Keratinocyte (primary cell): Measurements from ENCODE around the gene TGFBI. TPM values are rescaled to one million over a fixed set of nuclear protein-coding genes. Genes with fewer than 3 reads are reported as not detected.

Experiments used
- DNase-seq: peaks from one replicate; pipeline ENCODE4 v3.0.0-alpha.2; 2011; ENCODE audit warnings: low read depth, missing footprints, low spot score
- FAIRE-seq: peaks from 2 replicates; lab custom pipeline; 2011; peaks lifted over from hg19 to GRCh38; lab: Jason Lieb, UNC
- H2AFZ ChIP-seq: 2 replicates; pipeline ENCODE4 v1.6.0; 2012; ENCODE audit warnings: low read length, control low read depth, inconsistent platforms; ENCODE audit not compliant: control insufficient read depth
- H3K27ac ChIP-seq: 2 replicates; pipeline ENCODE4 v1.5.1; 2011; ENCODE audit warnings: low read length; ENCODE audit not compliant: control insufficient read depth, insufficient read depth
- H3K27me3 ChIP-seq: 3 replicates; pipeline ENCODE4 v1.6.0; 2011; ENCODE audit warnings: low read length; ENCODE audit not compliant: control insufficient read depth, insufficient read depth; ENCODE audit errors: extremely low read depth
- H3K36me3 ChIP-seq, 2 experiments: 2 replicates in 1 of 2; 3 replicates in 1 of 2; pipeline ENCODE4 v1.5.1; 2011; ENCODE audit warnings: low read length in 2 of 2, mild to moderate bottlenecking in 1 of 2; ENCODE audit not compliant: control insufficient read depth in 2 of 2, insufficient read depth in 2 of 2; ENCODE audit errors: extremely low read depth in 1 of 2
- H3K4me1 ChIP-seq: 3 replicates; pipeline ENCODE4 v1.5.1; 2011; ENCODE audit warnings: low read length; ENCODE audit not compliant: control insufficient read depth, insufficient read depth; ENCODE audit errors: extremely low read depth
- H3K4me2 ChIP-seq: 3 replicates; pipeline ENCODE4 v1.6.0; 2011; ENCODE audit warnings: low read depth, low read length; ENCODE audit not compliant: control insufficient read depth, insufficient read depth; ENCODE audit errors: extremely low read depth
- H3K4me3 ChIP-seq, 3 experiments: fragments of 200-600 bp in 1 of 3; sonication (generic) in 1 of 3; 2 replicates in 2 of 3; 3 replicates in 1 of 3; pipeline ENCODE4 v1.5.1; 2011 to 2016; ENCODE audit warnings: low read length in 3 of 3, mild to moderate bottlenecking in 3 of 3, control low read depth in 2 of 3, inconsistent platforms in 1 of 3, low read depth in 1 of 3, mixed read lengths in 1 of 3, mixed run types in 1 of 3, moderate library complexity in 1 of 3; ENCODE audit not compliant: control insufficient read depth in 2 of 3, insufficient read depth in 2 of 3; ENCODE audit errors: extremely low read depth in 1 of 3
- H3K79me2 ChIP-seq: 2 replicates; pipeline ENCODE4 v1.6.0; 2012; ENCODE audit warnings: low read length; ENCODE audit not compliant: control insufficient read depth, insufficient read depth
- H3K9ac ChIP-seq: 3 replicates; pipeline ENCODE4 v1.6.0; 2011; ENCODE audit warnings: low read length; ENCODE audit not compliant: control insufficient read depth, insufficient read depth; ENCODE audit errors: extremely low read depth
- H3K9me1 ChIP-seq: 3 replicates; pipeline ENCODE4 v1.6.0; 2011; ENCODE audit warnings: low read length; ENCODE audit not compliant: control insufficient read depth, insufficient read depth; ENCODE audit errors: extremely low read depth
- H3K9me3 ChIP-seq: 2 replicates; pipeline ENCODE4 v1.5.1; 2012; ENCODE audit warnings: low read depth, low read length; ENCODE audit not compliant: control insufficient read depth
- H4K20me1 ChIP-seq: 3 replicates; pipeline ENCODE4 v1.6.0; 2011; ENCODE audit warnings: low read length; ENCODE audit not compliant: control insufficient read depth, insufficient read depth; ENCODE audit errors: extremely low read depth
- EZH2 ChIP-seq: IDR thresholded peaks from one replicate; pipeline ENCODE4 v1.6.1; 2012; ENCODE audit warnings: inconsistent platforms, mild to moderate bottlenecking, low read length, moderate library complexity
- dilution Hi-C: fragments of 300-500 bp; cut with MboI; formaldehyde crosslinking; loops from one replicate; pipeline ENCODE4 v1.7.0; 2020; ENCODE audit warnings: low sequenced_read_pairs; ENCODE audit not compliant: extremely low pct_ligation_motif_present
- polyA plus RNA-seq, 5 experiments: library from polyadenylated mRNA; depleted of rRNA in 3 of 5; stranded (reverse) in 3 of 5; stranded (forward) in 1 of 5; unstranded in 1 of 5; fragments of >200 nt; gene quantifications; 1 replicate in 1 of 5; 2 replicates in 3 of 5; 3 replicates in 1 of 5; pipeline versions ENCODE4 v1.2.1 to v1.2.3, GENCODE V29; 2011 to 2012; ENCODE audit warnings: missing spikeins in 2 of 5, low read depth in 1 of 5, low replicate concordance in 1 of 5
- TF ChIP-seq, protein P1 (sequence below), 3 experiments: IDR thresholded peaks in 1 of 3; conservative IDR thresholded peaks in 1 of 3; optimal IDR thresholded peaks in 1 of 3; 2 replicates in 2 of 3; 3 replicates in 1 of 3; pipeline versions ENCODE3 to v1.5.1; 2011; ENCODE audit warnings: low read length in 3 of 3, mild to moderate bottlenecking in 3 of 3, moderate library complexity in 2 of 3, control low read depth in 1 of 3, inconsistent platforms in 1 of 3; ENCODE audit not compliant: insufficient read depth in 2 of 3; ENCODE audit errors: extremely low read depth in 1 of 3

The TGFBI gene
- polyA plus RNA-seq, 1 donor (not counting 4 experiments of a cell fraction or from before 2014, with no cell fraction given): 270 TPM

DNA sequence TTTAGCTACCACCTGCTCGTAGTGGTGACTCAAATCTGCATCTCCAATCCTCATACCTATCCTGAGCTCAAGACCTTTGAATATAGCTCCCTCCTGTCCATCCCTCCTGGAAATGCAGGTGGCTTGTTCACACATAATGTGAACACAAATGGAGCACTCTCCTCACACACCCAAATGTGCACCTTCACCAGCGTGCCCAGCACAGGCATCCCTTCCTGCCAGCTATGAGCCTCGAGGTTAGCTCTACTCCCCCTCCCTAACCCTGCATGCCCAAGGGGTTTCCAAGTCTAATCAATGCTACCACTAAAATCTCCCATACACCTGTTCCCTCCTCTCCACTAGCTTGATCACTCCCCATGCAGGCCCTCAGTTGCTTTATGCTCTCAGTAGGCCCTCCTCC is 2.2 kb upstream of the TGFBI start:
- Histone ChIP-seq H3K27ac (no peak overlapping the region), H3K4me1 (peaks cover 39% of the 10 kb centered on the region), H3K9me1 (no peaks in the 10 kb centered on the region), H4K20me1 (no peaks in the 10 kb centered on the region), H3K36me3 (no peaks in the 10 kb centered on the region), H3K27me3 (no peaks in the 10 kb centered on the region), H3K4me3 (no peak overlapping the region), H3K4me2 (no peak overlapping the region), H3K9me3 (no peaks in the 10 kb centered on the region), H3K79me2 (peaks cover 14% of the 10 kb centered on the region), H3K9ac (no peak overlapping the region), H2AFZ (no peak overlapping the region)
- DNase-seq (no peak), FAIRE-seq (no peak)
- dilution Hi-C loops: no loop called here
- TF ChIP-seq, protein P1, sequence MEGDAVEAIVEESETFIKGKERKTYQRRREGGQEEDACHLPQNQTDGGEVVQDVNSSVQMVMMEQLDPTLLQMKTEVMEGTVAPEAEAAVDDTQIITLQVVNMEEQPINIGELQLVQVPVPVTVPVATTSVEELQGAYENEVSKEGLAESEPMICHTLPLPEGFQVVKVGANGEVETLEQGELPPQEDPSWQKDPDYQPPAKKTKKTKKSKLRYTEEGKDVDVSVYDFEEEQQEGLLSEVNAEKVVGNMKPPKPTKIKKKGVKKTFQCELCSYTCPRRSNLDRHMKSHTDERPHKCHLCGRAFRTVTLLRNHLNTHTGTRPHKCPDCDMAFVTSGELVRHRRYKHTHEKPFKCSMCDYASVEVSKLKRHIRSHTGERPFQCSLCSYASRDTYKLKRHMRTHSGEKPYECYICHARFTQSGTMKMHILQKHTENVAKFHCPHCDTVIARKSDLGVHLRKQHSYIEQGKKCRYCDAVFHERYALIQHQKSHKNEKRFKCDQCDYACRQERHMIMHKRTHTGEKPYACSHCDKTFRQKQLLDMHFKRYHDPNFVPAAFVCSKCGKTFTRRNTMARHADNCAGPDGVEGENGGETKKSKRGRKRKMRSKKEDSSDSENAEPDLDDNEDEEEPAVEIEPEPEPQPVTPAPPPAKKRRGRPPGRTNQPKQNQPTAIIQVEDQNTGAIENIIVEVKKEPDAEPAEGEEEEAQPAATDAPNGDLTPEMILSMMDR (optimal IDR thresholded peaks at IDR 0.05 in 1 of 3, IDR thresholded peaks at IDR 0.05 in 1 of 3, conservative IDR thresholded peaks at IDR 0.05 in 1 of 3; ENCODE audit: extremely low read depth in 1 of 3, insufficient read depth in 2 of 3, low read length in 3 of 3): no peak
- TF ChIP-seq EZH2: no peak

DNA sequence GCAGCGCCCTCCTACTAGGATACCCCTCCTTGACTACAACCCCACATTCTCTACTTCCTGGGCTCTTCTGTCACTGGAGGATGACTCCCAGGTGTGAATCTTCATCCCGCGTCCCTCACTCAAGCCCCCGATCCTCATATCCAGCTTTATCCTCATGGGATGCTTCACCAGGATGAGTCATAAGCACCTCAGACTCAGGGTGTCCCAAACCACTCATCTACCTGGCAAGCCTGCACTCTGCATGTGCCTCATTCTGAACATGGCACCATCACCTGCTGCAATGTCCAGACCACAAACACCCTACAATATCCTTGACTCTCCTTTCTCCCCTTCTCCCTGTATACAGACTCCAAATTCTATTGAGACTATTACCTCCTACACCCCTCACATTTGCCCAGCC is 1.5 kb upstream of the TGFBI start:
- Histone ChIP-seq H3K9me1 (no peaks in the 10 kb centered on the region), H3K9ac (no peak overlapping the region), H3K4me3 (no peak overlapping the region), H4K20me1 (no peaks in the 10 kb centered on the region), H2AFZ (no peak overlapping the region), H3K4me1 (peaks cover 46% of the 10 kb centered on the region), H3K9me3 (no peaks in the 10 kb centered on the region), H3K36me3 (no peaks in the 10 kb centered on the region), H3K79me2 (peaks cover 14% of the 10 kb centered on the region), H3K27me3 (no peaks in the 10 kb centered on the region), H3K27ac (no peak overlapping the region), H3K4me2 (no peak overlapping the region)
- no peak for DNase-seq
- no peak for TF ChIP-seq EZH2
- TF ChIP-seq, protein P1 (optimal IDR thresholded peaks at IDR 0.05 in 1 of 3, IDR thresholded peaks at IDR 0.05 in 1 of 3, conservative IDR thresholded peaks at IDR 0.05 in 1 of 3; ENCODE audit: extremely low read depth in 1 of 3, insufficient read depth in 2 of 3, low read length in 3 of 3): no peak
- FAIRE-seq: peak; percentile 56
- dilution Hi-C loops: no loop called here
